Measurements from ENCODE around the gene KLK1. TPM values are rescaled to one million over a fixed set of nuclear protein-coding genes. Genes with fewer than 3 reads are reported as not detected.

The KLK1 gene
- total RNA-seq, 3 donors from 2014 or later: 0.33 to 0.44 TPM; not detected in 1

DNA sequence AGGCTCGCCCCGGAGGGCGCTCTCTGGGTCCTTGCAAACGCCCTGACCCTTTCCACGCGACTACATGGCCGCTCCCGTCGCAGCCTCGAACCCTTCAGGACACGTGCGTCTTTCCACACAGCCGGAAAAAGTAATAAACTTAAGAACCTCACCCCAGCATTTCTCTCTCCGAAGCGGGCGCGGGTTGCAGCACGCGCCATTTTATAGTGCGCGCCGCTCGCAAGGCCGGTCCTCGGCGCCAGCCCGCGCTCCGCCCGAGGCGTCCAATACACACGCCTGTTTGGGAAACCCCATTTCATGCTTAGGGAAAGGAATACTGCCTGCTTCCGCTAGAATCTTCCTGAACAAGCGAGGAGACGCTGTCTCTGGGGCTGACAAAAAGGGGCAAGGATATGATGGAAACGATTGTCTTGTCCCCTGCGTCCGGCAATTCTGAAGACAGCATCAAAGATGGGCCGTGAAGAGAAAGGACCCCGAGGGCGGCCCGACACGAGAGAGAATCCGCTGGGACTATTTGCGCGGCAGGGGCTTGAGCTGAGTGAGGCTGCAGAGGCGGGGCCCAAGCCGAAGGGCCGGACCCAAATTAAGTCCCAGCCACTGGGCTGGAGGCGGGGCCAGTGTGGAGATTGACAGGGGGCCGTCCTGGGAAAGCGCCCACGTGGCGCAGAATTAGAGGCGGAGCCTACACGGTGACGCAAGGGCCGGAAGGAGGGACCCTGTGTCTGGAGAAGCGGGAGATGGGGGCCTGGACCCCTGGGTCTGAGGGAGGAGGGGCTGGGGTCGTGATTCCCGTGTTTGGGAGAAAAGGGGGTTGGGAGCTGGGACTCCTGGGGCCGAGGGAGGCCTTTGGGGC is 18.9 kb downstream of the KLK1 start:
- Histone ChIP-seq H3K36me3 (no peaks in the 10 kb centered on the region), H3K27ac (peak overlapping the region; percentile 95 to 97), H3K27me3 (no peaks in the 10 kb centered on the region), H3K9me3 (no peaks in the 10 kb centered on the region), H3K4me1 (peaks cover 0 to 6% of the 10 kb centered on the region in 2 donors), H3K4me3 (peak overlapping the region; percentile 78 to 98 (median 97))
- intact Hi-C loops (cut with DNase I; ENCODE audit: low total_unique reads): no loop called here
- TF ChIP-seq POLR2A (IDR thresholded peaks at IDR 0.05) (no peak), POLR2AphosphoS5 (IDR thresholded peaks at IDR 0.05) (peak; percentile 85 to 96 (median 89))
- TF ChIP-seq, protein P1, sequence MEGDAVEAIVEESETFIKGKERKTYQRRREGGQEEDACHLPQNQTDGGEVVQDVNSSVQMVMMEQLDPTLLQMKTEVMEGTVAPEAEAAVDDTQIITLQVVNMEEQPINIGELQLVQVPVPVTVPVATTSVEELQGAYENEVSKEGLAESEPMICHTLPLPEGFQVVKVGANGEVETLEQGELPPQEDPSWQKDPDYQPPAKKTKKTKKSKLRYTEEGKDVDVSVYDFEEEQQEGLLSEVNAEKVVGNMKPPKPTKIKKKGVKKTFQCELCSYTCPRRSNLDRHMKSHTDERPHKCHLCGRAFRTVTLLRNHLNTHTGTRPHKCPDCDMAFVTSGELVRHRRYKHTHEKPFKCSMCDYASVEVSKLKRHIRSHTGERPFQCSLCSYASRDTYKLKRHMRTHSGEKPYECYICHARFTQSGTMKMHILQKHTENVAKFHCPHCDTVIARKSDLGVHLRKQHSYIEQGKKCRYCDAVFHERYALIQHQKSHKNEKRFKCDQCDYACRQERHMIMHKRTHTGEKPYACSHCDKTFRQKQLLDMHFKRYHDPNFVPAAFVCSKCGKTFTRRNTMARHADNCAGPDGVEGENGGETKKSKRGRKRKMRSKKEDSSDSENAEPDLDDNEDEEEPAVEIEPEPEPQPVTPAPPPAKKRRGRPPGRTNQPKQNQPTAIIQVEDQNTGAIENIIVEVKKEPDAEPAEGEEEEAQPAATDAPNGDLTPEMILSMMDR (IDR thresholded peaks at IDR 0.05): peak in 1 of 3 donors; percentile 19
- peak; percentile 98 for DNase-seq (ENCODE audit: low spot score in 2 of 2)

DNA sequence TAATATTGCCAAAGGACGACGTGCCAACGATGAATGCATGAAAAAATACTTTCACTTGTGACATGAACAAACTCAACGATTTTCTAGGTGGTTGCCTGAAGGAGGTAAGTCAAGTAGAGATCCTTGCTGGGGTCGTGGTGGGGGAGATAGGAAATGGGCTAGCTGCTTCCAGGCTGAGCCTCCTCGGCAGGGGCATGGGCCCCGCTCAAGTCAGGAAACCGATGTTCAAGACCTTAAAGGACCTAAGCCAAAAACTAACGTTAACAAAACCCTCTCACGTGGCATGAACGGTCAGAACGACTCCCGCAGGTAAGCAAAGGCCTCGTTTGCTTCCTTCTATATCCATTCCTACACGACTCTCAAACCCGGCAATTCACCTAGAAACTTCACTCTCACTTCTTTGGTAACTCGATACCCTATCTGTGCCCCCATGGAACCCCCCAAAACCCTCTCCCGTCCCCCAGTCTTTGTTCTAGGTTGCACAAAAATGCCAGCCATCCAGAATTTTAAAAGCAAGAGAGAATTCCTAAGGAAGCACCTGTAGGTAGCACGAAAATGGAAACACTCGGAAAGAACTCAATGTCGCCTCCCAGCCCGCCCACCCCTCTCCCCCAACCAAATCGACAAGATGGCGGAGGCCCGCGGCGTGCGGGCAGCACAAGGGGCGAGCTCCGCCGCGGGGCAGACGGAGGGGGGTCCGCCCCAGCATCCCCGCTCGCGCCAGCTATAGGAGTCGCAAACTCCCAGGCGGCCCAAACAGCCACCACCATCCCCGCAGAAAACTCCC is 19.8 kb downstream of the KLK1 start:
- Histone ChIP-seq H3K36me3 (no peaks in the 10 kb centered on the region), H3K27me3 (no peaks in the 10 kb centered on the region), H3K27ac (peak overlapping the region; percentile 95 to 97), H3K9me3 (no peaks in the 10 kb centered on the region), H3K4me1 (peaks cover 0 to 6% of the 10 kb centered on the region in 2 donors), H3K4me3 (peak overlapping the region; percentile 78 to 98 (median 97))
- intact Hi-C loops (cut with DNase I; ENCODE audit: low total_unique reads): no loop called here
- peak in 1 of 2 donors; percentile 20 for DNase-seq (ENCODE audit: low spot score in 2 of 2)
- no peak for TF ChIP-seq POLR2A (IDR thresholded peaks at IDR 0.05)
- TF ChIP-seq, protein P1 (IDR thresholded peaks at IDR 0.05): no peak
- no peak for TF ChIP-seq POLR2AphosphoS5 (IDR thresholded peaks at IDR 0.05)

DNA sequence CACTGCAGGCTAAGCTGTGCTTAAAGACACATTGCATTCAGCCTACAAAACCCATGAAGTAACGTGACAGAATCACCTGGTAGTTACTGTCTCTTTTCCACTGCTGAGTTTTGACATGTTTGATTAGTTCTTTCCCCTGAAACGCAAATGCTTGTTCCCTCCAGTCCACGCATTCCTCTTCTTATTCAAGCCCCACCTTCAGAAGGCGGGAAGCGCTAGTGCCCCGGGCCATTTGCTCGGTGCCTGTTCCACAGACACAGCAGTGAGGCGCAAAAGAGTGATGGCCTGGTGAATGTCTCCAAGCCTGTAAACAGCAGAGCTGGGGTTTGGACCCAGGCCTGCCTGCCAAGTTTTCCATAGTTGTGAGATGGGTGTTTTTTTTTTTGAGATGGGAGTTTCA is 22.5 kb downstream of the KLK1 start:
- Histone ChIP-seq H3K27me3 (no peaks in the 10 kb centered on the region), H3K27ac (no peak overlapping the region), H3K4me1 (peaks cover 0 to 6% of the 10 kb centered on the region in 2 donors), H3K36me3 (no peaks in the 10 kb centered on the region), H3K9me3 (no peaks in the 10 kb centered on the region), H3K4me3 (no peak overlapping the region)
- TF ChIP-seq POLR2A (IDR thresholded peaks at IDR 0.05) (no peak), POLR2AphosphoS5 (IDR thresholded peaks at IDR 0.05) (no peak)
- TF ChIP-seq, protein P1 (IDR thresholded peaks at IDR 0.05): no peak
- no peak for DNase-seq (ENCODE audit: low spot score in 2 of 2)
- intact Hi-C loops (cut with DNase I; ENCODE audit: low total_unique reads): no loop called here

- TF ChIP-seq POLR2AphosphoS5 (IDR thresholded peaks at IDR 0.05) (no peak), POLR2A (IDR thresholded peaks at IDR 0.05) (no peak)
- TF ChIP-seq, protein P1 (IDR thresholded peaks at IDR 0.05): no peak
- Histone ChIP-seq H3K27ac (no peak overlapping the region), H3K4me1 (peaks cover 0 to 6% of the 10 kb centered on the region in 2 donors), H3K4me3 (no peak overlapping the region), H3K36me3 (no peaks in the 10 kb centered on the region), H3K27me3 (no peaks in the 10 kb centered on the region), H3K9me3 (no peaks in the 10 kb centered on the region)
- DNase-seq (ENCODE audit: low spot score in 2 of 2): no peak
- intact Hi-C loops (cut with DNase I; ENCODE audit: low total_unique reads): no loop called here
These were observed 24.1 kb downstream of the KLK1 start for GRCh38 chr19:50799547-50799851.

All from breast epithelium (tissue), 4 donors.